SU-DHL-6 (cell line): ENCODE data around the gene TCF7L1.
"Not testable (repeated sequence)": the region's sequence is repeated elsewhere in the genome, so short reads cannot be mapped to it uniquely, and the experiment has no call there.

Experiments
- CTCF ChIP-seq: fragments of 200-600 bp; sonication (generic); IDR thresholded peaks from one replicate; pipeline ENCODE4 v1.5.1; 2017; ENCODE audit warnings: antibody characterized with exemption, mild to moderate bottlenecking, low read length, moderate library complexity; ENCODE audit not compliant: insufficient read depth, poor library complexity, severe bottlenecking
- EZH2phosphoT487 ChIP-seq: fragments of 200-600 bp; sonication (generic), shearing (Covaris generic); conservative IDR thresholded peaks from 2 replicates; pipeline ENCODE4 v1.6.1; 2018; ENCODE audit warnings: mild to moderate bottlenecking, antibody characterized with exemption, low read length, moderate library complexity, mixed read lengths

- not testable (repeated sequence) for TF ChIP-seq CTCF, EZH2phosphoT487
These were observed 210.2 kb downstream of the TCF7L1 start for GRCh38 chr2:85343207-85343895.
